Cardiac fibroblast (primary cell): ENCODE data around the gene CERS3.
"Not testable (repeated sequence)": the region's sequence is repeated elsewhere in the genome, so short reads cannot be mapped to it uniquely, and the experiment has no call there.

Experiments
- DNase-seq, 2 donors: peaks; one replicate each; pipeline versions ENCODE4 v3.0.0 to v3.0.0-alpha.2; 2010; ENCODE audit warnings: low read depth in 2 of 2
- H3K4me3 ChIP-seq, 2 donors: replicated peaks in 1 of 2; 1 replicate in 1 of 2; 2 replicates in 1 of 2; pipeline ENCODE4 v1.5.1; 2011; ENCODE audit warnings: low read depth in 2 of 2, low read length in 2 of 2, mild to moderate bottlenecking in 2 of 2, moderate library complexity in 1 of 2
- CTCF ChIP-seq: IDR thresholded peaks from one replicate; pipeline ENCODE4 v1.5.1; 2011; ENCODE audit warnings: low read depth, mild to moderate bottlenecking, low read length, inconsistent platforms

The CERS3 gene

GRCh38 chr15:100461049-100461448 lies 67.7 kb downstream of the CERS3 start:
- no peak for DNase-seq
- TF ChIP-seq CTCF, result no peak
- H3K4me3 ChIP-seq, result no peak overlapping the region

- H3K4me3 ChIP-seq, result no peak overlapping the region
- DNase-seq, result peak; percentile 17 to 28
- no peak for TF ChIP-seq CTCF
These were observed 71.5 kb downstream of the CERS3 start for GRCh38 chr15:100457201-100457600.

- H3K4me3 ChIP-seq, result no peak overlapping the region
- no peak for TF ChIP-seq CTCF
These were observed 74.6 kb downstream of the CERS3 start for GRCh38 chr15:100454148-100454547.

GRCh38 chr15:100448481-100448880 lies 80.3 kb downstream of the CERS3 start:
- DNase-seq, result no peak
- no peak overlapping the region for H3K4me3 ChIP-seq
- TF ChIP-seq CTCF, result no peak

More at GRCh38 chr15:100454148-100454547, 74.6 kb downstream of the CERS3 start:
- no peak for DNase-seq

- not testable (repeated sequence) for DNase-seq, H3K4me3 ChIP-seq
These were observed 87.7 kb downstream of the CERS3 start for GRCh38 chr15:100441063-100441462.

GRCh38 chr15:100439514-100439913 lies 89.2 kb downstream of the CERS3 start:
- no peak for DNase-seq
- TF ChIP-seq CTCF, result no peak
- no peak overlapping the region for H3K4me3 ChIP-seq

- DNase-seq, result peak; percentile 11 to 67
- no peak for TF ChIP-seq CTCF
- no peak overlapping the region for H3K4me3 ChIP-seq
These were observed 90.2 kb downstream of the CERS3 start for GRCh38 chr15:100438570-100438969.
